HG03045 (cell line): ENCODE measurements around the gene SP9.
"Not testable (repeated sequence)": the region's sequence is repeated elsewhere in the genome, so short reads cannot be mapped to it uniquely, and the experiment has no call there.

Source experiments
- ATAC-seq: cut with Tn5 transposase; IDR thresholded peaks from one replicate; pipeline ENCODE4 v1.9.1; 2021; ENCODE audit warnings: mild to moderate bottlenecking, moderate library complexity; ENCODE audit not compliant: unreplicated experiment

The SP9 gene

GRCh38 chr2:174344716-174345461 is 10.1 kb downstream of the SP9 start:
- ATAC-seq = no peak

GRCh38 chr2:174350018-174350417 is 15.3 kb downstream of the SP9 start:
- ATAC-seq = no peak

- no peak for ATAC-seq
Observed at GRCh38 chr2:174350593-174351181, 15.9 kb downstream of the SP9 start.

DNA sequence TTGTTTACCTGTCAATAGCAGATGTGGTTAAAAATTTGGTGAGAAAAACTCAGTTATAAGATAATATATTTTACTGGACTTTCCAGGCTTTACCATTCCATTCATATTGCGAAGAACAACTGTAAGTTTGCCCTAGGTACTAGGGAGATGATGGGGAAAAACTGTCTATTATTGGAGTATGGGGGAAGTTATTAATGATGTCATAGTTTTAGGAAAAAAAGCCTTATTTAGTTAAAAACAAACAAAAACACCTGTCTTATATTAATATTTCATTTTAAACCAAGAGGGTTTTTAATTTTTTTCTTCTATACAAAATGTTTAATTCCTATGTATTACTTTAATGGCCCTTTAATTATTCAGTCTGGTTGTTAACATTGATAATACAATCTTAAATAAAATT is 18.2 kb downstream of the SP9 start:
- ATAC-seq = no peak

DNA sequence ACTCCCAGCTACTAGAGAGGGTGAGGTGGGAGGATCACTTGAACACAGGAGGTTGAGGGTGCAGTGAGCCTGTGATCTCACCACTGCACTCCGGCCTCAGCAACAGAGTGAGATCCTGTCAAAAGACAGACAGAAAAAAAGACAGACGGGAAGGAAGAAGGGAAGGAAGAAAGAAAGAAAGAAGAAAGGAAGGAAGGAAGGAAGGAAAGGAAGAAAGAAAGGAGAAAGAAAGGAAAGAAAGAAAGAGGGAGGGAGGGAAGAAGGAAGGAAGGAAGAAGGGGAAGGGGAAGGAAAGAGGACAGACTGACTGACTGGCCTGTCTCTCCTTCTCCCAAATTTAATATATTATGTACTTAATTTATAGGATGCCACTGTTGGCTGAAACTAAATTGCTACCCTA is 21.6 kb downstream of the SP9 start:
- ATAC-seq = no peak

DNA sequence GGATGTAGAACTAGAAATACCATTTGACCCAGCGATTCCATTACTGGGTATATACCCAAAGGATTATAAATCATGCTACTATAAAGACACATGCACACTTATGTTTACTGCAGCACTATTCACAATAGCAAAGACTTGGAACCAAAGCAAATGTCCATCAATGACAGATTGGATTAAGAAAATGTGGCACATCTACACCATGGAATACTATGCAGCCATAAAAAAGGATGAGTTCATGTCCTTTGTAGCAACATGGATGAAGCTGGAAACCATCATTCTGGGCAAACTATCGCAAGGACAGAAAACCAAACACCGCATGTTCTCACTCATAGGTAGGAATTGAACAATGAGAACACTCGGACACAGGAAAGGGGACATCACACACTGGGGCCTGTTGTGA is 24.9 kb downstream of the SP9 start:
- not testable (repeated sequence) for ATAC-seq

GRCh38 chr2:174362949-174363348 is 28.2 kb downstream of the SP9 start:
- no peak for ATAC-seq

- ATAC-seq = not testable (repeated sequence)
Observed at GRCh38 chr2:174363492-174364225, 28.9 kb downstream of the SP9 start.

- ATAC-seq = no peak
Observed at GRCh38 chr2:174364628-174365027, 29.9 kb downstream of the SP9 start.

- no peak for ATAC-seq
Observed at GRCh38 chr2:174365571-174365970, 30.8 kb downstream of the SP9 start.

GRCh38 chr2:174368691-174369090 is 33.9 kb downstream of the SP9 start:
- ATAC-seq = no peak

DNA sequence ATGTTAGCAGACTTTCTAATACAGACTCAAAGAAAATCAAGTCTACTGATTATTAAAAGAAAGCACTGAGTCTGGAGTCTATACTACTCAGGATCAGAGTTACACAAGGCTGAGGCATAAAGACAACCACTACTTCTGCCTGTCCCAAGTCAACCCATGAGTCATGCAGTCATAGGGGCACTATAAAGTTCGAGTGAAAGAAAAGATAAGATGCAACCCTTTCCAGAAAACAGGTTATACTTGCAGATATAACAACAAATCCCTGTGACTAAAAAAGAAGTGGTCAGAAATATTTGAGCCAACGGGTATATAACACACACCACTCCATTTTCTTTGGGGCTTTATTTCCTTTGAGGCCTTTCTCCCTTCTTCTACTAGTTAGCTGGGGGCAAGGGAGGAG is 42.2 kb downstream of the SP9 start:
- ATAC-seq = no peak

GRCh38 chr2:174383796-174384195 is 49.0 kb downstream of the SP9 start:
- ATAC-seq = no peak

GRCh38 chr2:174385201-174385600 is 50.4 kb downstream of the SP9 start:
- ATAC-seq = no peak
